Fibroblast of skin of right biceps (primary cell): ENCODE results near the gene RCBTB2.

Experiments
- DNase-seq: peaks from one replicate; pipeline ENCODE4 v3.0.0-alpha.2; 2013

RCBTB2 gene

GRCh38 chr13:48528720-48529119, 4.2 kb downstream of the RCBTB2 start:
- no peak for DNase-seq

GRCh38 chr13:48527955-48528354, 4.9 kb downstream of the RCBTB2 start:
- no peak for DNase-seq

GRCh38 chr13:48526286-48526685, 6.6 kb downstream of the RCBTB2 start:
- no peak for DNase-seq

GRCh38 chr13:48518083-48518482, 14.8 kb downstream of the RCBTB2 start:
- DNase-seq, result no peak

GRCh38 chr13:48515732-48516131, 17.1 kb downstream of the RCBTB2 start:
- DNase-seq, result no peak

GRCh38 chr13:48514793-48515192, 18.1 kb downstream of the RCBTB2 start:
- no peak for DNase-seq

- no peak for DNase-seq
Measured at GRCh38 chr13:48511621-48512230, 21.2 kb downstream of the RCBTB2 start.

GRCh38 chr13:48510698-48511097, 22.2 kb downstream of the RCBTB2 start:
- DNase-seq, result no peak

GRCh38 chr13:48508011-48508410, 24.9 kb downstream of the RCBTB2 start:
- DNase-seq, result no peak

- no peak for DNase-seq
Measured at GRCh38 chr13:48507021-48507420, 25.9 kb downstream of the RCBTB2 start.

- no peak for DNase-seq
Measured at GRCh38 chr13:48506092-48506701, 26.7 kb downstream of the RCBTB2 start.

- peak; percentile 48 for DNase-seq
Measured at GRCh38 chr13:48505597-48506091, 27.2 kb downstream of the RCBTB2 start.

GRCh38 chr13:48505012-48505411, 27.9 kb downstream of the RCBTB2 start:
- no peak for DNase-seq

- no peak for DNase-seq
Measured at GRCh38 chr13:48504606-48505005, 28.3 kb downstream of the RCBTB2 start.

GRCh38 chr13:48502601-48503319, 30.1 kb downstream of the RCBTB2 start:
- DNase-seq, result no peak

GRCh38 chr13:48501705-48502104, 31.2 kb downstream of the RCBTB2 start:
- DNase-seq, result peak; percentile 26

- peak; percentile 86 for DNase-seq
Measured at GRCh38 chr13:48500652-48501197, 32.2 kb downstream of the RCBTB2 start.

GRCh38 chr13:48497669-48498068, 35.2 kb downstream of the RCBTB2 start:
- no peak for DNase-seq

GRCh38 chr13:48496271-48497161, 36.4 kb downstream of the RCBTB2 start:
- no peak for DNase-seq

- DNase-seq, result no peak
Measured at GRCh38 chr13:48494874-48495273, 38.0 kb downstream of the RCBTB2 start.

GRCh38 chr13:48493851-48494250, 39.0 kb downstream of the RCBTB2 start:
- DNase-seq, result no peak

GRCh38 chr13:48493066-48493765, 39.7 kb downstream of the RCBTB2 start:
- DNase-seq, result no peak
